Breast epithelium (tissue), 4 donors: Measurements from ENCODE around the gene NDUFB1. TPM values are rescaled to one million over a fixed set of nuclear protein-coding genes. Genes with fewer than 3 reads are reported as not detected.

Source experiments
- DNase-seq, 2 donors: peaks; one replicate each; pipeline ENCODE4 v3.0.0-alpha.2; 2019; ENCODE audit warnings: low spot score in 2 of 2
- H3K27ac ChIP-seq, 2 donors: fragments of 200-600 bp; sonication (generic) in 1 of 2; one replicate each; pipeline ENCODE4 v1.5.1; 2016 to 2019; ENCODE audit warnings: mild to moderate bottlenecking in 1 of 2
- H3K27me3 ChIP-seq, 2 donors: fragments of 200-600 bp; sonication (generic) in 1 of 2; one replicate each; pipeline versions ENCODE4 v1.5.1 to v1.6.0; 2017 to 2019; ENCODE audit warnings: control low read depth in 1 of 2, mild to moderate bottlenecking in 1 of 2
- H3K36me3 ChIP-seq: fragments of 200-600 bp; one replicate; pipeline ENCODE4 v1.5.1; 2019
- H3K4me1 ChIP-seq, 2 donors: fragments of 200-600 bp; sonication (generic); one replicate each; pipeline ENCODE4 v1.5.1; 2016 to 2019; ENCODE audit warnings: control low read depth in 1 of 2
- H3K4me3 ChIP-seq, 3 donors: fragments of 200-600 bp; sonication (generic); 1 replicate in 2 of 3; 2 replicates in 1 of 3; pipeline ENCODE4 v1.5.1; 2016 to 2019; ENCODE audit warnings: mild to moderate bottlenecking in 3 of 3, moderate library complexity in 2 of 3
- H3K9me3 ChIP-seq, 2 donors: fragments of 200-600 bp; sonication (generic) in 1 of 2; one replicate each; pipeline ENCODE4 v1.5.1; 2016 to 2019; ENCODE audit warnings: control low read depth in 1 of 2
- POLR2A ChIP-seq: fragments of 450-650 bp; IDR thresholded peaks from one replicate; pipeline ENCODE4 v1.6.1; 2016; ENCODE audit warnings: antibody characterized with exemption, mild to moderate bottlenecking, moderate library complexity
- POLR2AphosphoS5 ChIP-seq, 3 donors: sonication (generic); formaldehyde crosslinking; IDR thresholded peaks; one replicate each; pipeline ENCODE4 v1.6.1; 2017; ENCODE audit warnings: antibody characterized with exemption in 3 of 3
- intact Hi-C: fragments of 100-400 bp; cut with DNase I; formaldehyde crosslinking; loops from one replicate; pipeline ENCODE4 v1.15.1; 2023; ENCODE audit warnings: low total_unique reads
- total RNA-seq, 3 donors: library from RNA; depleted of rRNA; stranded (reverse); fragments of >200 nt; gene quantifications; one replicate each; pipeline ENCODE4 v1.1.0, GENCODE V29; 2016
- TF ChIP-seq, protein P1 (sequence below), 3 donors: fragments of 450-650 bp; IDR thresholded peaks; one replicate each; pipeline ENCODE4 v1.5.1; 2016 to 2017; ENCODE audit warnings: antibody characterized with exemption in 3 of 3, mild to moderate bottlenecking in 3 of 3, moderate library complexity in 3 of 3

NDUFB1 gene
- total RNA-seq, 3 donors from 2014 or later: 211 to 256 (median 225) TPM

GRCh38 chr14:92144708-92145107 lies 23.2 kb upstream of the NDUFB1 start:
- no peaks in the 10 kb centered on the region for H3K9me3 ChIP-seq
- TF ChIP-seq, protein P1, sequence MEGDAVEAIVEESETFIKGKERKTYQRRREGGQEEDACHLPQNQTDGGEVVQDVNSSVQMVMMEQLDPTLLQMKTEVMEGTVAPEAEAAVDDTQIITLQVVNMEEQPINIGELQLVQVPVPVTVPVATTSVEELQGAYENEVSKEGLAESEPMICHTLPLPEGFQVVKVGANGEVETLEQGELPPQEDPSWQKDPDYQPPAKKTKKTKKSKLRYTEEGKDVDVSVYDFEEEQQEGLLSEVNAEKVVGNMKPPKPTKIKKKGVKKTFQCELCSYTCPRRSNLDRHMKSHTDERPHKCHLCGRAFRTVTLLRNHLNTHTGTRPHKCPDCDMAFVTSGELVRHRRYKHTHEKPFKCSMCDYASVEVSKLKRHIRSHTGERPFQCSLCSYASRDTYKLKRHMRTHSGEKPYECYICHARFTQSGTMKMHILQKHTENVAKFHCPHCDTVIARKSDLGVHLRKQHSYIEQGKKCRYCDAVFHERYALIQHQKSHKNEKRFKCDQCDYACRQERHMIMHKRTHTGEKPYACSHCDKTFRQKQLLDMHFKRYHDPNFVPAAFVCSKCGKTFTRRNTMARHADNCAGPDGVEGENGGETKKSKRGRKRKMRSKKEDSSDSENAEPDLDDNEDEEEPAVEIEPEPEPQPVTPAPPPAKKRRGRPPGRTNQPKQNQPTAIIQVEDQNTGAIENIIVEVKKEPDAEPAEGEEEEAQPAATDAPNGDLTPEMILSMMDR (IDR thresholded peaks at IDR 0.05): no peak
- TF ChIP-seq POLR2AphosphoS5 (IDR thresholded peaks at IDR 0.05): no peak
- TF ChIP-seq POLR2A: no peak
- intact Hi-C loops: no loop called here
- no peak overlapping the region for H3K4me3 ChIP-seq
- no peak for DNase-seq
- H3K36me3 ChIP-seq: peaks cover 9% of the 10 kb centered on the region
- H3K4me1 ChIP-seq: no peaks in the 10 kb centered on the region
- H3K27me3 ChIP-seq: no peaks in the 10 kb centered on the region
- H3K27ac ChIP-seq: no peak overlapping the region

DNA sequence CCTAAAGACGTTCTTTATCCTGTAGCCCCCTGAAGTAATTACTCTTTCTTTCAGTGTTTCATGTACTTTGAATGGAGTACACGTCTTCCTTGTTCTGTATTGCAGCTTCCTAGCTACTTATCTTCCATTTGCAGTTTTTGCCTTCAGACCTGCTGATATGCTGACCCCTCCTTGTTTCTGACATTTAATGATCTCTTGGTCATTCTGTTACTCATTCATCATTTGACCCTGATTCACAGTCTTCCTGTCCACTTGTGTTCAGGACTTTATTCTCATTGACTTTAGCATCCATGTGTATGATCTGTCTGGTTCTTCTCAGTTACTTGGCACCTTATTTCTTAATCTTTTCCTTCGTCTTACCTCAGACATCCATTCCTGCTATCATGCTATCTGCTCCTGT lies 22.5 kb upstream of the NDUFB1 start:
- peaks cover 5% of the 10 kb centered on the region for H3K36me3 ChIP-seq
- intact Hi-C loops: no loop called here

DNA sequence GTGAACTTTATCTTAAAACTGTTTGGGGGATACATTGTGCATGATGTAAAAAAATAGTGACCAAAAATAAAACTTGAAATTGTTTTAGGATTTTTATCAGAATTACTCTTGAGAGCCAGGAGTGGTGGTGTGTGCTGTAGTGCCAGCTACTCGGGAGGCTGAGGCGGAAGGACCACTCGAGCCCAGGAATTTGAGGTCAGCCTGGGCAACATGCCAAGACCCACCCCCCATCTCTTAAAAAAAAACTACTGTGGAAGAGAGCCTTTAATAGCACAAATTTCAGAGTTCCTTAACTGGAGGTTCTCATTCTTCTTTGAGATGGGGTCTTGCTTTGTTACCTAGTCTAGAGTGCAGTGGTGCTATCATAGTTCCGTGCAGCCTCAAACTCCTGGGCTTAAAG lies 21.8 kb upstream of the NDUFB1 start:
- Histone ChIP-seq H3K27me3 (no peaks in the 10 kb centered on the region), H3K27ac (no peak overlapping the region), H3K9me3 (no peaks in the 10 kb centered on the region), H3K4me1 (no peaks in the 10 kb centered on the region), H3K36me3 (peaks cover 5% of the 10 kb centered on the region), H3K4me3 (no peak overlapping the region)
- TF ChIP-seq POLR2AphosphoS5 (IDR thresholded peaks at IDR 0.05): no peak
- TF ChIP-seq POLR2A: no peak
- TF ChIP-seq, protein P1 (IDR thresholded peaks at IDR 0.05): no peak
- intact Hi-C loops: no loop called here
- no peak for DNase-seq

More for the DNA sequence above, 22.5 kb upstream of the NDUFB1 start:
- H3K4me1 ChIP-seq: no peaks in the 10 kb centered on the region
- no peaks in the 10 kb centered on the region for H3K27me3 ChIP-seq
- H3K9me3 ChIP-seq: no peaks in the 10 kb centered on the region
- H3K27ac ChIP-seq: no peak overlapping the region
- DNase-seq: no peak
- TF ChIP-seq POLR2A: no peak
- TF ChIP-seq, protein P1 (IDR thresholded peaks at IDR 0.05): no peak
- TF ChIP-seq POLR2AphosphoS5 (IDR thresholded peaks at IDR 0.05): no peak
- H3K4me3 ChIP-seq: no peak overlapping the region

GRCh38 chr14:92135269-92135668 lies 13.8 kb upstream of the NDUFB1 start:
- no peak for DNase-seq
- Histone ChIP-seq H3K4me3 (no peak overlapping the region), H3K9me3 (no peaks in the 10 kb centered on the region), H3K36me3 (no peaks in the 10 kb centered on the region), H3K4me1 (no peaks in the 10 kb centered on the region), H3K27ac (no peak overlapping the region), H3K27me3 (no peaks in the 10 kb centered on the region)
- intact Hi-C loops: no loop called here
- TF ChIP-seq POLR2A: no peak
- TF ChIP-seq POLR2AphosphoS5 (IDR thresholded peaks at IDR 0.05): no peak
- TF ChIP-seq, protein P1 (IDR thresholded peaks at IDR 0.05): peak in 2 of 3 donors; percentile 22 to 30

- no peak overlapping the region for H3K27ac ChIP-seq
- no peaks in the 10 kb centered on the region for H3K27me3 ChIP-seq
- TF ChIP-seq POLR2AphosphoS5 (IDR thresholded peaks at IDR 0.05) (no peak), POLR2A (no peak)
- TF ChIP-seq, protein P1 (IDR thresholded peaks at IDR 0.05): no peak
- no peak for DNase-seq
- H3K4me1 ChIP-seq: no peaks in the 10 kb centered on the region
- no peaks in the 10 kb centered on the region for H3K36me3 ChIP-seq
- intact Hi-C loops: no loop called here
- H3K9me3 ChIP-seq: no peaks in the 10 kb centered on the region
- no peak overlapping the region for H3K4me3 ChIP-seq
Measured at GRCh38 chr14:92134456-92134855, 12.9 kb upstream of the NDUFB1 start.
